NCI-H2196 (cell line): ENCODE measurements around the gene GYPC.
"Not testable (repeated sequence)": the region's sequence is repeated elsewhere in the genome, so short reads cannot be mapped to it uniquely, and the experiment has no call there.

Experiments
- DNase-seq: peaks from one replicate; lab custom pipeline; 2025; ENCODE audit not compliant: unreplicated experiment; lab: John Stamatoyannopoulos, UW

The GYPC gene

GRCh38 chr2:126655500-126656430 lies at the start of gene GYPC:
Gene GYPC, plus strand, starts transcription at chr2:126656158. Its CDS starts 106 bp downstream, at chr2:126656264.
- DNase-seq: no peak

- DNase-seq: no peak
Measured at GRCh38 chr2:126614524-126615227, 41.3 kb upstream of the GYPC start.

- DNase-seq: no peak
Measured at GRCh38 chr2:126616606-126617069, 39.3 kb upstream of the GYPC start.

GRCh38 chr2:126620302-126620701 lies 35.7 kb upstream of the GYPC start:
- no peak for DNase-seq

GRCh38 chr2:126623000-126623399 lies 33.0 kb upstream of the GYPC start:
- no peak for DNase-seq

- no peak for DNase-seq
Measured at GRCh38 chr2:126627643-126628042, 28.3 kb upstream of the GYPC start.

- DNase-seq: no peak
Measured at GRCh38 chr2:126634273-126634861, 21.6 kb upstream of the GYPC start.

GRCh38 chr2:126635281-126635680 lies 20.7 kb upstream of the GYPC start:
- no peak for DNase-seq

GRCh38 chr2:126635736-126636135 lies 20.2 kb upstream of the GYPC start:
- DNase-seq: no peak

- DNase-seq: no peak
Measured at GRCh38 chr2:126637386-126637785, 18.6 kb upstream of the GYPC start.

GRCh38 chr2:126638746-126639145 lies 17.2 kb upstream of the GYPC start:
- no peak for DNase-seq

GRCh38 chr2:126639276-126639675 lies 16.7 kb upstream of the GYPC start:
- DNase-seq: no peak

GRCh38 chr2:126641294-126641693 lies 14.7 kb upstream of the GYPC start:
- not testable (repeated sequence) for DNase-seq

- DNase-seq: no peak
Measured at GRCh38 chr2:126642031-126642430, 13.9 kb upstream of the GYPC start.

- DNase-seq: no peak
Measured at GRCh38 chr2:126643431-126643830, 12.5 kb upstream of the GYPC start.

GRCh38 chr2:126643972-126644371 lies 12.0 kb upstream of the GYPC start:
- no peak for DNase-seq

- DNase-seq: no peak
Measured at GRCh38 chr2:126644630-126645191, 11.2 kb upstream of the GYPC start.

- DNase-seq: no peak
Measured at GRCh38 chr2:126645211-126645618, 10.7 kb upstream of the GYPC start.

- no peak for DNase-seq
Measured at GRCh38 chr2:126646026-126646425, 9.9 kb upstream of the GYPC start.

- not testable (repeated sequence) for DNase-seq
Measured at GRCh38 chr2:126647714-126648344, 8.1 kb upstream of the GYPC start.

GRCh38 chr2:126648345-126648786 lies 7.6 kb upstream of the GYPC start:
- DNase-seq: not testable (repeated sequence)
